Caco-2 (cell line): ENCODE results near the gene AKAP12. TPM values are rescaled to one million over a fixed set of nuclear protein-coding genes. Genes with fewer than 3 reads are reported as not detected.
A peak's percentile ranks its signal among the peaks of the same experiment; 100 is the strongest.

Experiments
- BruUV-seq: library from RNA; stranded (reverse); fragments of 400-500 nt; replicated peaks from 2 replicates; lab custom pipeline; 2021; lab: Mats Ljungman, UMichigan
- CTCF ChIA-PET: fragments of 300-600 bp; sonication (Branson Sonifier 250); formaldehyde crosslinking; loops from one replicate; lab custom pipeline; 2022; ENCODE audit warnings: antibody characterized with exemption; lab: Charles Lee
- POLR2A ChIA-PET: fragments of 300-600 bp; sonication (Branson Sonifier 250); formaldehyde crosslinking; loops from one replicate; lab custom pipeline; 2022; ENCODE audit warnings: antibody characterized with exemption; lab: Charles Lee
- DNase-seq, 2 experiments: peaks; one replicate each; pipeline versions ENCODE4 v3.0.0 to v3.0.0-alpha.2; 2020 to 2022
- H3K27me3 ChIP-seq: replicated peaks from 2 replicates; pipeline ENCODE4 v1.6.0; 2011; ENCODE audit warnings: low read length; ENCODE audit not compliant: control insufficient read depth, insufficient read depth
- H3K36me3 ChIP-seq: 2 replicates; pipeline ENCODE4 v1.5.1; 2011; ENCODE audit warnings: low read length; ENCODE audit not compliant: control insufficient read depth, insufficient read depth
- H3K4me1 ChIP-seq: fragments of 250-450 bp; sonication (Bioruptor Pico); 2 replicates; pipeline ENCODE4 v1.5.1; 2020; ENCODE audit warnings: mild to moderate bottlenecking
- H3K4me3 ChIP-seq: 2 replicates; pipeline ENCODE4 v1.5.1; 2011; ENCODE audit warnings: low read depth, mild to moderate bottlenecking, control low read depth, low read length
- H3K9me3 ChIP-seq: fragments of 250-450 bp; sonication (Bioruptor Pico); 2 replicates; pipeline ENCODE4 v1.5.1; 2020; ENCODE audit warnings: mild to moderate bottlenecking, moderate library complexity
- H3K27ac Mint-ChIP-seq: one replicate; pipeline ENCODE4 v1.8.0; 2022; ENCODE audit warnings: mixed read lengths; ENCODE audit not compliant: unreplicated experiment
- H3K27me3 Mint-ChIP-seq: one replicate; pipeline ENCODE4 v1.8.0; 2022; ENCODE audit warnings: mixed read lengths; ENCODE audit not compliant: insufficient read depth, unreplicated experiment
- H3K36me3 Mint-ChIP-seq: one replicate; pipeline ENCODE4 v1.8.0; 2022; ENCODE audit warnings: mild to moderate bottlenecking, mixed read lengths; ENCODE audit not compliant: insufficient read depth, unreplicated experiment
- H3K4me1 Mint-ChIP-seq: one replicate; pipeline ENCODE4 v1.8.0; 2022; ENCODE audit warnings: low read depth, mixed read lengths; ENCODE audit not compliant: unreplicated experiment
- H3K4me3 Mint-ChIP-seq: one replicate; pipeline ENCODE4 v1.8.0; 2022; ENCODE audit warnings: mild to moderate bottlenecking, moderate library complexity, mixed read lengths; ENCODE audit not compliant: unreplicated experiment
- H3K9me3 Mint-ChIP-seq: one replicate; pipeline ENCODE4 v1.8.0; 2022; ENCODE audit warnings: mixed read lengths; ENCODE audit not compliant: unreplicated experiment
- intact Hi-C: fragments of 100-400 bp; cut with micrococcal nuclease; formaldehyde crosslinking; loops from one replicate; pipeline ENCODE4 v1.10.0; 2022; ENCODE audit not compliant: unreplicated experiment
- total RNA-seq: library from RNA; stranded (reverse); gene quantifications from 2 replicates; pipeline ENCODE4 v1.2.3, GENCODE V29; 2022
- TF ChIP-seq, protein P1 (sequence below), 2 experiments: fragments of 200-600 bp in 1 of 2; IDR thresholded peaks; 1 replicate in 1 of 2; 2 replicates in 1 of 2; pipeline versions ENCODE4 v1.5.1 to v1.8.0; 2011 to 2022; ENCODE audit warnings: antibody characterized with exemption in 1 of 2, control low read depth in 1 of 2, inconsistent platforms in 1 of 2, low read depth in 1 of 2, low read length in 1 of 2, mild to moderate bottlenecking in 1 of 2, moderate library complexity in 1 of 2; ENCODE audit not compliant: insufficient read depth in 1 of 2, severe bottlenecking in 1 of 2, unreplicated experiment in 1 of 2

AKAP12 gene
- total RNA-seq, 1 experiment from 2014 or later, result 0.93 TPM

- H3K27me3 ChIP-seq, result no peaks in the 10 kb centered on the region
- no peaks in the 10 kb centered on the region for H3K9me3 Mint-ChIP-seq
- H3K36me3 ChIP-seq, result no peaks in the 10 kb centered on the region
- H3K27ac Mint-ChIP-seq, result no peak overlapping the region
- peaks cover under 1% of the 10 kb centered on the region; the same call in 1 of the 2 replicates for H3K9me3 ChIP-seq
- H3K4me3 ChIP-seq, result no peak overlapping the region
- no peaks in the 10 kb centered on the region for H3K36me3 Mint-ChIP-seq
- no peak overlapping the region for H3K4me3 Mint-ChIP-seq
- peaks cover 5% of the 10 kb centered on the region for H3K27me3 Mint-ChIP-seq
- ChIA-PET CTCF (no interaction called here), POLR2A (no interaction called here)
- BruUV-seq, result no TSS peak
- intact Hi-C loops, result no loop called here
- H3K4me1 ChIP-seq, result no peaks in the 10 kb centered on the region
- peaks cover 12% of the 10 kb centered on the region for H3K4me1 Mint-ChIP-seq
- no peak for DNase-seq
- TF ChIP-seq, protein P1, sequence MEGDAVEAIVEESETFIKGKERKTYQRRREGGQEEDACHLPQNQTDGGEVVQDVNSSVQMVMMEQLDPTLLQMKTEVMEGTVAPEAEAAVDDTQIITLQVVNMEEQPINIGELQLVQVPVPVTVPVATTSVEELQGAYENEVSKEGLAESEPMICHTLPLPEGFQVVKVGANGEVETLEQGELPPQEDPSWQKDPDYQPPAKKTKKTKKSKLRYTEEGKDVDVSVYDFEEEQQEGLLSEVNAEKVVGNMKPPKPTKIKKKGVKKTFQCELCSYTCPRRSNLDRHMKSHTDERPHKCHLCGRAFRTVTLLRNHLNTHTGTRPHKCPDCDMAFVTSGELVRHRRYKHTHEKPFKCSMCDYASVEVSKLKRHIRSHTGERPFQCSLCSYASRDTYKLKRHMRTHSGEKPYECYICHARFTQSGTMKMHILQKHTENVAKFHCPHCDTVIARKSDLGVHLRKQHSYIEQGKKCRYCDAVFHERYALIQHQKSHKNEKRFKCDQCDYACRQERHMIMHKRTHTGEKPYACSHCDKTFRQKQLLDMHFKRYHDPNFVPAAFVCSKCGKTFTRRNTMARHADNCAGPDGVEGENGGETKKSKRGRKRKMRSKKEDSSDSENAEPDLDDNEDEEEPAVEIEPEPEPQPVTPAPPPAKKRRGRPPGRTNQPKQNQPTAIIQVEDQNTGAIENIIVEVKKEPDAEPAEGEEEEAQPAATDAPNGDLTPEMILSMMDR (IDR thresholded peaks at IDR 0.05; ENCODE audit: insufficient read depth in 1 of 2, low read depth in 1 of 2, low read length in 1 of 2, severe bottlenecking in 1 of 2, unreplicated experiment in 1 of 2), result no peak
Measured at GRCh38 chr6:151205721-151206600, 33.8 kb upstream of the AKAP12 start.

DNA sequence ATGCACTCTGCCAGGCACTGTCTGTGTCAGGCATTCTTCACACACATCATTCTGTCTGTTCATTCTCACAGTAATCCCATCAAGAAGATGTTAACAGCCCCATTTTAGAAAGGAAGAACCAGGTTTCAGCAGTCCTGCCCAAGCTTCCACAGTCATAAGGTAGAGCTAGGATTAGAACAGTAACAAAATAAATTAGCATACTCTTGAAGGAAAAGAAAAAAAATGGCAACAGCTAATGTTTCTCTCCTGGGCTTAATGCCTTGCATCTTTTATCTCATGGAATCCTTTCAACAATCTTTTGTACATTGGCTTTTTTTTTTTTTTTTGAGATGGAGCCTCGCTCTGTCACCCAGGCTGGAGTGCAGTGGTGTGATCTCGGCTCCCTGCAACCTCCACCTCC, 32.1 kb upstream of the AKAP12 start:
- Mint-ChIP-seq H3K27me3 (peaks cover 5% of the 10 kb centered on the region), H3K9me3 (no peaks in the 10 kb centered on the region), H3K4me3 (no peak overlapping the region), H3K4me1 (peaks cover 12% of the 10 kb centered on the region), H3K27ac (no peak overlapping the region), H3K36me3 (no peaks in the 10 kb centered on the region)
- no peak for DNase-seq
- no peaks in the 10 kb centered on the region for H3K4me1 ChIP-seq
- no peak overlapping the region for H3K4me3 ChIP-seq
- POLR2A ChIA-PET, result no interaction called here
- H3K36me3 ChIP-seq, result no peaks in the 10 kb centered on the region
- H3K9me3 ChIP-seq, result peaks cover 7% of the 10 kb centered on the region
- no TSS peak for BruUV-seq
- TF ChIP-seq, protein P1 (IDR thresholded peaks at IDR 0.05; ENCODE audit: insufficient read depth in 1 of 2, low read depth in 1 of 2, low read length in 1 of 2, severe bottlenecking in 1 of 2, unreplicated experiment in 1 of 2), result no peak
- CTCF ChIA-PET, result interaction anchor here (0.6 kb wide), 1 partner anchor 315 kb away, joined by 4 read pairs; no protein-coding TSS in a partner anchor
- H3K27me3 ChIP-seq, result no peaks in the 10 kb centered on the region
- intact Hi-C loops, result no loop called here

GRCh38 chr6:151209071-151209831, 30.5 kb upstream of the AKAP12 start:
- CTCF ChIA-PET, result no interaction called here
- peak overlapping the region; percentile 33 for H3K4me3 Mint-ChIP-seq

More at GRCh38 chr6:151209071-151209831, 30.5 kb upstream of the AKAP12 start:
- Mint-ChIP-seq H3K27me3 (no peaks in the 10 kb centered on the region), H3K9me3 (no peaks in the 10 kb centered on the region), H3K36me3 (no peaks in the 10 kb centered on the region), H3K4me1 (peaks cover 12% of the 10 kb centered on the region), H3K27ac (no peak overlapping the region)
- DNase-seq, result no peak
- TF ChIP-seq, protein P1 (IDR thresholded peaks at IDR 0.05; ENCODE audit: insufficient read depth in 1 of 2, low read depth in 1 of 2, low read length in 1 of 2, severe bottlenecking in 1 of 2, unreplicated experiment in 1 of 2), result no peak
- Histone ChIP-seq H3K4me3 (no peak overlapping the region), H3K27me3 (no peaks in the 10 kb centered on the region), H3K4me1 (no peaks in the 10 kb centered on the region), H3K9me3 (peaks cover 7% of the 10 kb centered on the region), H3K36me3 (no peaks in the 10 kb centered on the region)
- POLR2A ChIA-PET, result no interaction called here
- no TSS peak for BruUV-seq
- intact Hi-C loops, result no loop called here
